ENCODE measurements around the gene ARID3A.
"Not testable (repeated sequence)": the region's sequence is repeated elsewhere in the genome, so short reads cannot be mapped to it uniquely, and the experiment has no call there.

ARID3A gene

DNA sequence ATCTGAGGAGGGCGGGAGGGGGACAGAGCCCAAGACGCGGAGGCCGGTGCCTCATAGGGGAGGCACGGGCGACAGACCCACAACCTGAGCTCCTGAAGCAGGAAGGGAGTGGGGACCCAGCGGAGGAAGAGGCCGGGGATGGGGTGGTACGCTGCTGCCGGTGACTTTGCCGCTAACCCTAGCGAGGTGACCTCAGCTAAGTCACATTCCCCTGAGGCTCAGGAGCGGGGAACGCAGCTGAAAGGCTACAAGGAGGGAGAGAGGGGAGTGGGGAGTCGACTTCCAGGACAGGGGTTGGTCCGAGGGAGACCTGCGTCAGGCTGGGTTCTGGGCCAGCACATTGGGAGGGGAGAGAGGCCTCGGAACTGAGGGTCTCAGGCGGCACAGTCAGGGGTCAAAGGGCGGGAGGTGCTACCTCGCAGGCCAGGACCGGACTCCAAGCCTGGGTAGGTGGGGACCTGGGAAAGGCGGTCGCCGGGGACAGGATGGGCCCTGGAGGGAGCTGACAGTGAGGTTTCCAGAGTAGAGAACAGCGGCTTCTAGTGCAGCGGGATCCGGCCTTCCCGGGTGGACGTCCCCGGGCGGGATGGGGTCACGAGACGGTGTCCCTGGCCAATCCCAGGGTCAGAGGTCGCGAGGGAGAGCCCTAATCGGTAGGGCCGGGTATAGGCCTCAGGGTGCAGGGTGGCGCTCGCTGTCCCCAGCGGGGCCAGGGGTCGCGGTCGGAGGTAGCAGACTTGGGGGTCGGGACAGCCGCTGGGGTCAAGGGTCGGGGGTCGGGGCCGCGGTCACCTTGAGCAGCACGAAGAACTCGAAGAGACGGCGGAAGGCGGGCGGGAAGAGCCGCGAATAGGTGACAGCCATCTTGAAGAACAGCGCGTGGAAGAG, 94.4 kb downstream of the ARID3A start:
- no peak for DNase-seq

DNA sequence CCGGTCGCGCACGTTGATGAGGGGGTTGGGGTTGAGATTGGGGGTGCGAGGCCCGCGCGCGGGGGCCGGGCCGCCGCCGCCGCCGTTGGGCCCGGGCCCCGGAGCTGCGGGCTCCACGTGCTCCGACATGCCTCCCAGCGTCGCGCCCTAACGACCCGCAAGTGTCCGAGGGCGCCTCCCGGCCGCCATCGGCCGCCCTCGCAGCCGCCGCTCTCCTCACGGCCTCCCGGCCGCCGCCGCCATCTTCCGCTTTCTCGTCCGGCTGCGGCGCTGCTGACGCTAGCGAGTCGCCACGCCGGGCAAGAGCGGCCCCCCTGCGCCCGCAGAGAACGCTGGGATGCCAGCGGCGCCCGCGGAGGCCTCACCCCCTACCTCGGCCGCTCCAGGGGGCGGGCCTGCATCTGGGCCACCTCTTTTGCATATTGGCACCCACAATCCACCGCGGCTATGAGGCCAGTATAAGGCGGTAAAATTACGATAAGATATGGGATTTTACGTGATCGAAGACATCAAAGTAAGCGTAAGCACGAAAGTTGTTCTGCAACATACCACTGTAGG, 95.1 kb downstream of the ARID3A start, which contains the start of gene TMEM259:
Gene TMEM259 (minus strand): TSS at position 256 of the 558 bp plus-strand sequence. CDS start 127 bp downstream, at position 129.
- DNase-seq = peak; percentile 98

DNA sequence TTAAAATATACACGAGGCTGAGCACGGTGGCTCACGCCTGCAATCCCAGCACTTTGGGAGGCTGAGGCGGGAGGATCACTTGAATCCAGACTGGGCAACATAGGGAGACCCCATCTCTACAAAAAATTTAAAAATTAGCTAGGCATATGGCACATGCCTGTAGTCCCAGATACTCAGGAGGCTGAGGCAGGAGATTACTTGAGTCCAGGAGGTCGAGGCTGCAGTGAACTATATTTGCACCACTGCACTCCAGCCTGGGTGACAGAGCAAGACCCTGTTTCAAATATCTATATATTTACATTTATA, 98.0 kb downstream of the ARID3A start:
- DNase-seq = not testable (repeated sequence)

DNA sequence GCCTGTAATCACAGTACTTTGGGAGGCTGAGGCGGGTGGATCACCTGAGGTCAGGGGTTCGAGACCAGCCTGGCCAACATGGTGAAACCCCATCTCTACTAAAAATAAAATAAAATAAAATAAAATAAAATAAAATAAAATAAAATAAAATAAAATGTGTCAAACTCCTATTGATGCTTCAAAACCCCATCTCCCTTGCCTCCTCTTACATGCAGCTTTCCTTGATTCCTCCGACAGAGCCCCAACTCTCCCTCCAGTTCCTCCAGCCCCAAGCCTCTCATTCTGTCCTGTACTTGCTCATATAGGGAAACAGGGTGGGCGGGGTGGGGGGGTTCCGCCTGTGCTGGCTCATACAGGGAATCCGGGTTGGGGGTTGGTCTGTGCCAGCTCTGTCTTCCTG, 99.2 kb downstream of the ARID3A start:
- DNase-seq = not testable (repeated sequence)
